ENCODE measurements around the gene ACSL4. TPM values are rescaled to one million over a fixed set of nuclear protein-coding genes. Genes with fewer than 3 reads are reported as not detected.

The ACSL4 gene
- polyA plus RNA-seq, 3 donors: 17.9 to 40.9 (median 31.2) TPM

GRCh38 chrX:109622270-109622669 is 110.8 kb downstream of the ACSL4 start:
- Histone ChIP-seq H3K36me3 (replicated peaks in 1 of 2; ENCODE audit: control insufficient read depth in 1 of 2, insufficient read depth in 2 of 2, low read length in 2 of 2) (no peaks in the 10 kb centered on the region), H3K9ac (ENCODE audit: insufficient read depth, low read length, poor library complexity, severe bottlenecking) (no peak overlapping the region), H3K4me2 (replicated peaks; ENCODE audit: extremely low read depth, low read length, poor library complexity, severe bottlenecking) (no peak overlapping the region), H3K4me1 (ENCODE audit: control insufficient read depth in 1 of 2, insufficient read depth in 2 of 2, low read length in 2 of 2) (peaks cover 25 to 30% of the 10 kb centered on the region in 2 donors), H2AFZ (ENCODE audit: insufficient read depth, low read depth, low read length, poor library complexity, severe bottlenecking) (no peak overlapping the region), H4K20me1 (ENCODE audit: insufficient read depth, low read length) (no peaks in the 10 kb centered on the region), H3K9me3 (replicated peaks in 1 of 2; ENCODE audit: control insufficient read depth in 1 of 2, insufficient read depth in 1 of 2, low read length in 2 of 2) (no peaks in the 10 kb centered on the region), H3K4me3 (replicated peaks in 1 of 3; ENCODE audit: low read depth in 2 of 3, low read length in 3 of 3) (no peak overlapping the region), H3K79me2 (ENCODE audit: insufficient read depth, low read length) (no peaks in the 10 kb centered on the region), H3K27me3 (ENCODE audit: control insufficient read depth in 2 of 2, insufficient read depth in 2 of 2, low read length in 2 of 2) (no peaks in the 10 kb centered on the region), H3K27ac (ENCODE audit: low read depth in 1 of 2, low read length in 2 of 2) (no peak overlapping the region)
- peaks cover 0 to 3% (median 0%) of the 10 kb centered on the region in 7 donors for H3K9me3 Mint-ChIP-seq
- DNase-seq: no peak
- no peaks in the 10 kb centered on the region for H3K36me3 Mint-ChIP-seq
- TF ChIP-seq CTCF (IDR thresholded peaks at IDR 0.05): no peak
- peaks cover 0 to 8% (median 0%) of the 10 kb centered on the region in 3 donors for H3K27me3 Mint-ChIP-seq (ENCODE audit: low read depth in 3 of 3)
- H3K4me1 Mint-ChIP-seq: peaks cover 45% of the 10 kb centered on the region
- no peak overlapping the region for H3K27ac Mint-ChIP-seq
- intact Hi-C loops (cut with micrococcal nuclease): no loop called here
- WGBS (ENCODE audit: insufficient coverage): no CpG with 5 or more reads among the region's 4 CpGs
- H3K4me3 Mint-ChIP-seq: no peak overlapping the region

GRCh38 chrX:109619771-109620170 is 113.3 kb downstream of the ACSL4 start:
- no peak for DNase-seq
- TF ChIP-seq CTCF (IDR thresholded peaks at IDR 0.05): no peak

More at GRCh38 chrX:109619771-109620170, 113.3 kb downstream of the ACSL4 start:
- Mint-ChIP-seq H3K9me3 (peaks cover 0 to 3% (median 0%) of the 10 kb centered on the region in 7 donors), H3K4me1 (peaks cover 42% of the 10 kb centered on the region), H3K36me3 (no peaks in the 10 kb centered on the region), H3K27ac (no peak overlapping the region), H3K27me3 (ENCODE audit: low read depth in 3 of 3) (peaks cover 0 to 8% (median 2%) of the 10 kb centered on the region in 3 donors), H3K4me3 (no peak overlapping the region)
- H3K4me3 ChIP-seq (replicated peaks in 1 of 3; ENCODE audit: low read depth in 2 of 3, low read length in 3 of 3): no peak overlapping the region
- peaks cover 25 to 27% of the 10 kb centered on the region in 2 donors for H3K4me1 ChIP-seq (ENCODE audit: control insufficient read depth in 1 of 2, insufficient read depth in 2 of 2, low read length in 2 of 2)
- H3K27ac ChIP-seq (ENCODE audit: low read depth in 1 of 2, low read length in 2 of 2): no peak overlapping the region
- H3K36me3 ChIP-seq (replicated peaks in 1 of 2; ENCODE audit: control insufficient read depth in 1 of 2, insufficient read depth in 2 of 2, low read length in 2 of 2): no peaks in the 10 kb centered on the region
- intact Hi-C loops (cut with micrococcal nuclease): no loop called here
- no peaks in the 10 kb centered on the region for H4K20me1 ChIP-seq (ENCODE audit: insufficient read depth, low read length)
- no peak overlapping the region for H3K4me2 ChIP-seq (replicated peaks; ENCODE audit: extremely low read depth, low read length, poor library complexity, severe bottlenecking)
- no CpG with 5 or more reads among the region's 3 CpGs for WGBS (ENCODE audit: insufficient coverage)
- no peaks in the 10 kb centered on the region for H3K9me3 ChIP-seq (replicated peaks in 1 of 2; ENCODE audit: control insufficient read depth in 1 of 2, insufficient read depth in 1 of 2, low read length in 2 of 2)
- H2AFZ ChIP-seq (ENCODE audit: insufficient read depth, low read depth, low read length, poor library complexity, severe bottlenecking): no peak overlapping the region
- no peaks in the 10 kb centered on the region for H3K79me2 ChIP-seq (ENCODE audit: insufficient read depth, low read length)
- H3K9ac ChIP-seq (ENCODE audit: insufficient read depth, low read length, poor library complexity, severe bottlenecking): no peak overlapping the region
- H3K27me3 ChIP-seq (ENCODE audit: control insufficient read depth in 2 of 2, insufficient read depth in 2 of 2, low read length in 2 of 2): no peaks in the 10 kb centered on the region

All from CD14-positive monocyte (primary cell).